Measurements from ENCODE around the gene SLC22A23. TPM values are rescaled to one million over a fixed set of nuclear protein-coding genes. Genes with fewer than 3 reads are reported as not detected.

Gene SLC22A23
- total RNA-seq, 1 experiment from 2014 or later, result 5.7 TPM

- Histone ChIP-seq H3K9ac (ENCODE audit: low read length) (no peak overlapping the region), H4K20me1 (ENCODE audit: low read length) (no peaks in the 10 kb centered on the region), H3K36me3 (ENCODE audit: low read depth, low read length) (no peaks in the 10 kb centered on the region), H3K4me2 (ENCODE audit: low read length) (no peak overlapping the region), H3K27ac (ENCODE audit: low read length) (no peak overlapping the region), H3K9me2 (replicated peaks; ENCODE audit: low read length) (no peaks in the 10 kb centered on the region), H3K4me3 (ENCODE audit: low read length) (no peak overlapping the region), H3K79me2 (ENCODE audit: low read length) (no peaks in the 10 kb centered on the region), H2AFZ (ENCODE audit: low read length) (no peak overlapping the region), H3K4me1 (ENCODE audit: insufficient read depth, low read length) (peaks cover 9% of the 10 kb centered on the region), H3K9me3 (ENCODE audit: low read length) (peaks cover 6% of the 10 kb centered on the region), H3F3A (ENCODE audit: low read length, unreplicated experiment) (no peaks in the 10 kb centered on the region), H3K27me3 (ENCODE audit: low read length) (no peaks in the 10 kb centered on the region)
- POLR2A ChIA-PET (ENCODE audit: unreplicated experiment), result no interaction called here
- no peak for DNase-seq
- no peak for ATAC-seq
- TF ChIP-seq EZH2 (IDR thresholded peaks at IDR 0.05; ENCODE audit: low read length, unreplicated experiment), result no peak
- TF ChIP-seq, protein P1, sequence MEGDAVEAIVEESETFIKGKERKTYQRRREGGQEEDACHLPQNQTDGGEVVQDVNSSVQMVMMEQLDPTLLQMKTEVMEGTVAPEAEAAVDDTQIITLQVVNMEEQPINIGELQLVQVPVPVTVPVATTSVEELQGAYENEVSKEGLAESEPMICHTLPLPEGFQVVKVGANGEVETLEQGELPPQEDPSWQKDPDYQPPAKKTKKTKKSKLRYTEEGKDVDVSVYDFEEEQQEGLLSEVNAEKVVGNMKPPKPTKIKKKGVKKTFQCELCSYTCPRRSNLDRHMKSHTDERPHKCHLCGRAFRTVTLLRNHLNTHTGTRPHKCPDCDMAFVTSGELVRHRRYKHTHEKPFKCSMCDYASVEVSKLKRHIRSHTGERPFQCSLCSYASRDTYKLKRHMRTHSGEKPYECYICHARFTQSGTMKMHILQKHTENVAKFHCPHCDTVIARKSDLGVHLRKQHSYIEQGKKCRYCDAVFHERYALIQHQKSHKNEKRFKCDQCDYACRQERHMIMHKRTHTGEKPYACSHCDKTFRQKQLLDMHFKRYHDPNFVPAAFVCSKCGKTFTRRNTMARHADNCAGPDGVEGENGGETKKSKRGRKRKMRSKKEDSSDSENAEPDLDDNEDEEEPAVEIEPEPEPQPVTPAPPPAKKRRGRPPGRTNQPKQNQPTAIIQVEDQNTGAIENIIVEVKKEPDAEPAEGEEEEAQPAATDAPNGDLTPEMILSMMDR (conservative IDR thresholded peaks at IDR 0.05; ENCODE audit: low read depth, low read length), result no peak
- no peak for TF ChIP-seq EZH2phosphoT487 (IDR thresholded peaks at IDR 0.05; ENCODE audit: borderline replicate concordance, low read length)
- CTCF ChIA-PET, result no interaction called here
- BruUV-seq (replicated peaks), result no TSS peak
- intact Hi-C loops (cut with micrococcal nuclease), result no loop called here
Observed at GRCh38 chr6:3482869-3483268, 26.0 kb upstream of the SLC22A23 start.

GRCh38 chr6:3481640-3482039, 24.8 kb upstream of the SLC22A23 start:
- no peak overlapping the region for H3K27ac ChIP-seq (ENCODE audit: low read length)
- no TSS peak for BruUV-seq (replicated peaks)
- TF ChIP-seq, protein P1 (conservative IDR thresholded peaks at IDR 0.05; ENCODE audit: low read depth, low read length), result no peak
- TF ChIP-seq EZH2phosphoT487 (IDR thresholded peaks at IDR 0.05; ENCODE audit: borderline replicate concordance, low read length), result no peak
- TF ChIP-seq EZH2 (IDR thresholded peaks at IDR 0.05; ENCODE audit: low read length, unreplicated experiment), result no peak
- no peaks in the 10 kb centered on the region for H3K79me2 ChIP-seq (ENCODE audit: low read length)
- H3K4me1 ChIP-seq (ENCODE audit: insufficient read depth, low read length), result peaks cover 9% of the 10 kb centered on the region
- CTCF ChIA-PET, result no interaction called here
- H3K9me3 ChIP-seq (ENCODE audit: low read length), result peaks cover 6% of the 10 kb centered on the region
- DNase-seq (peak; percentile 63), ATAC-seq (peak; percentile 80)
- H3F3A ChIP-seq (ENCODE audit: low read length, unreplicated experiment), result no peaks in the 10 kb centered on the region
- no peak overlapping the region for H3K4me3 ChIP-seq (ENCODE audit: low read length)
- H3K9ac ChIP-seq (ENCODE audit: low read length), result no peak overlapping the region
- peak overlapping the region; percentile 16; the same call in 1 of the 2 replicates for H3K4me2 ChIP-seq (ENCODE audit: low read length)
- POLR2A ChIA-PET (ENCODE audit: unreplicated experiment), result no interaction called here
- no peaks in the 10 kb centered on the region for H3K36me3 ChIP-seq (ENCODE audit: low read depth, low read length)
- 0 out of 2 replicates have a peak overlapping the region, but pooled peaks have one; percentile 17 for H2AFZ ChIP-seq (ENCODE audit: low read length)
- H3K9me2 ChIP-seq (replicated peaks; ENCODE audit: low read length), result no peaks in the 10 kb centered on the region
- no peaks in the 10 kb centered on the region for H4K20me1 ChIP-seq (ENCODE audit: low read length)
- intact Hi-C loops (cut with micrococcal nuclease), result no loop called here
- no peaks in the 10 kb centered on the region for H3K27me3 ChIP-seq (ENCODE audit: low read length)

DNA sequence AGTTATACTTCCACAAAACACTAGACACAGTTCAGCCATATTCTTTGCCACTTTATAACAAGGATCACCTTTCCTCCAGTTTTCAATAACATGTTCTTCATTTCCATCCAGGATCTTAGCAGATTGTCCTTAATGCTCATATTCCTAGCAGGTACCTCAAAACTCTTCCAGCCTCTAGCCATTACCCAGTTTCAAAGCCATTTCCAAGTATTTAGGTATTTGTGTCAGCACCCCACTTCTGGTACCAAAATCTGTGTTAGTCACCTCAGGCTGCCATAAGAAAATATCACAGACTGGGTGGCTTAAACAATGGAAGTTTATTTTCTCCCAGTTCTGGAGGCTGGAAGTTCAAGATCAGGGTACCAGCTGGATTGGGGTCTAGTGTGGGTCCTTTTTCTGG, 23.2 kb upstream of the SLC22A23 start:
- ChIA-PET CTCF (no interaction called here), POLR2A (ENCODE audit: unreplicated experiment) (no interaction called here)
- Histone ChIP-seq H3F3A (ENCODE audit: low read length, unreplicated experiment) (no peaks in the 10 kb centered on the region), H2AFZ (ENCODE audit: low read length) (no peak overlapping the region), H3K4me3 (ENCODE audit: low read length) (no peak overlapping the region), H3K27ac (ENCODE audit: low read length) (no peak overlapping the region), H3K9me2 (replicated peaks; ENCODE audit: low read length) (no peaks in the 10 kb centered on the region), H3K79me2 (ENCODE audit: low read length) (no peaks in the 10 kb centered on the region), H3K36me3 (ENCODE audit: low read depth, low read length) (no peaks in the 10 kb centered on the region), H3K27me3 (ENCODE audit: low read length) (no peaks in the 10 kb centered on the region), H3K4me2 (ENCODE audit: low read length) (no peak overlapping the region), H3K9me3 (ENCODE audit: low read length) (peaks cover 6% of the 10 kb centered on the region), H4K20me1 (ENCODE audit: low read length) (no peaks in the 10 kb centered on the region), H3K4me1 (ENCODE audit: insufficient read depth, low read length) (peaks cover 9% of the 10 kb centered on the region), H3K9ac (ENCODE audit: low read length) (no peak overlapping the region)
- DNase-seq, result no peak
- TF ChIP-seq EZH2 (IDR thresholded peaks at IDR 0.05; ENCODE audit: low read length, unreplicated experiment) (no peak), EZH2phosphoT487 (IDR thresholded peaks at IDR 0.05; ENCODE audit: borderline replicate concordance, low read length) (no peak)
- TF ChIP-seq, protein P1 (conservative IDR thresholded peaks at IDR 0.05; ENCODE audit: low read depth, low read length), result no peak
- no peak for ATAC-seq
- intact Hi-C loops (cut with micrococcal nuclease), result no loop called here
- BruUV-seq (replicated peaks), result no TSS peak

All from PC-3 (cell line).